GM12878 (cell line): ENCODE measurements around the gene TEX2. TPM values are rescaled to one million over a fixed set of nuclear protein-coding genes. Genes with fewer than 3 reads are reported as not detected.

ENCODE experiments used
- ATAC-seq: fragments of 200-7000 bp; cut with Tn5 transposase; 3 replicates; pipeline ENCODE4 v1.9.1; 2020; ENCODE audit warnings: mild to moderate bottlenecking, moderate library complexity
- BruUV-seq: library from RNA; stranded (reverse); fragments of 400-500 nt; replicated peaks from 2 replicates; lab custom pipeline; 2021; lab: Mats Ljungman, UMichigan
- CTCF ChIA-PET: fragments of 300-600 bp; sonication (Branson Sonifier 250); formaldehyde crosslinking; extraction: SDS; loops from one replicate; lab custom pipeline; 2021; ENCODE audit warnings: inconsistent platforms; lab: Yijun Ruan, JAX
- POLR2A ChIA-PET: fragments of 350-600 bp; formaldehyde crosslinking; extraction: SDS; loops from one replicate; lab custom pipeline; 2021; ENCODE audit warnings: inconsistent platforms; lab: Charles Lee
- RAD21 ChIA-PET: fragments of 300-600 bp; sonication (Branson Sonifier 250); formaldehyde crosslinking; loops from one replicate; lab custom pipeline; 2023; ENCODE audit warnings: antibody characterized with exemption; ENCODE audit not compliant: unreplicated experiment; lab: Charles Lee
- SMC1A ChIA-PET: fragments of 300-600 bp; sonication (Branson Sonifier 250); formaldehyde crosslinking; loops from one replicate; lab custom pipeline; 2023; ENCODE audit not compliant: unreplicated experiment, uncharacterized antibody; lab: Charles Lee
- DNase-seq: peaks from one replicate; pipeline ENCODE4 v3.0.0-alpha.2; 2011; ENCODE audit warnings: low read depth, low spot score
- FAIRE-seq: peaks from 3 replicates; lab custom pipeline; 2011; peaks lifted over from hg19 to GRCh38; lab: Jason Lieb, UNC
- H2AFZ ChIP-seq: 2 replicates; pipeline ENCODE4 v1.6.0; 2011; ENCODE audit warnings: low read depth, low read length, control low read depth; ENCODE audit not compliant: control insufficient read depth
- H3K27ac ChIP-seq: 2 replicates; pipeline ENCODE4 v1.5.1; 2011; ENCODE audit warnings: control low read depth; ENCODE audit not compliant: control insufficient read depth, insufficient read depth
- H3K27me3 ChIP-seq, 2 experiments: replicated peaks in 1 of 2; 2 replicates each; pipeline versions ENCODE4 v1.6.0 to v1.6.1; 2011; ENCODE audit warnings: low read length in 1 of 2; ENCODE audit not compliant: control insufficient read depth in 2 of 2, insufficient read depth in 2 of 2
- H3K36me3 ChIP-seq, 2 experiments: 2 replicates each; pipeline ENCODE4 v1.5.1; 2011; ENCODE audit warnings: low read length in 1 of 2; ENCODE audit not compliant: control insufficient read depth in 2 of 2, insufficient read depth in 2 of 2
- H3K4me1 ChIP-seq: 2 replicates; pipeline ENCODE4 v1.6.1; 2011; ENCODE audit warnings: mild to moderate bottlenecking, low read length, moderate library complexity, mixed read lengths; ENCODE audit not compliant: control insufficient read depth, insufficient read depth
- H3K4me2 ChIP-seq: 2 replicates; pipeline ENCODE4 v1.6.0; 2011; ENCODE audit warnings: control low read depth; ENCODE audit not compliant: control insufficient read depth, insufficient read depth
- H3K4me3 ChIP-seq: fragments of 200-600 bp; sonication (generic); 2 replicates; pipeline ENCODE4 v1.5.1; 2016
- H3K79me2 ChIP-seq: 2 replicates; pipeline ENCODE4 v1.6.0; 2011; ENCODE audit warnings: low read length; ENCODE audit not compliant: control insufficient read depth, insufficient read depth
- H3K9ac ChIP-seq: 2 replicates; pipeline ENCODE4 v1.8.0; 2011; ENCODE audit warnings: low read length, control low read depth, mixed read lengths; ENCODE audit not compliant: control insufficient read depth, insufficient read depth
- H3K9me3 ChIP-seq: replicated peaks from 3 replicates; pipeline ENCODE4 v1.5.1; 2011; ENCODE audit warnings: mild to moderate bottlenecking, low read length; ENCODE audit not compliant: control insufficient read depth, insufficient read depth
- H4K20me1 ChIP-seq: 2 replicates; pipeline ENCODE4 v1.6.0; 2011; ENCODE audit not compliant: control insufficient read depth, insufficient read depth
- ATF7 ChIP-seq: fragments of 450-650 bp; IDR thresholded peaks from 2 replicates; pipeline ENCODE4 v1.6.1; 2016; ENCODE audit warnings: low read depth, mild to moderate bottlenecking
- BHLHE40 ChIP-seq, 2 experiments: fragments of 450-650 bp in 1 of 2; IDR thresholded peaks; 2 replicates each; pipeline ENCODE4 v1.6.1; 2011 to 2017; ENCODE audit warnings: low read depth in 2 of 2, borderline replicate concordance in 1 of 2, improper control_type of control experiment in 1 of 2, low read length in 1 of 2, mild to moderate bottlenecking in 1 of 2
- BMI1 ChIP-seq: fragments of 450-650 bp; IDR thresholded peaks from 2 replicates; pipeline ENCODE4 v1.6.1; 2016; ENCODE audit warnings: mild to moderate bottlenecking, moderate library complexity, borderline replicate concordance
- CBX5 ChIP-seq: sonication (generic); IDR thresholded peaks from 2 replicates; pipeline ENCODE4 v1.6.1; 2016; ENCODE audit warnings: low read depth, moderate library complexity, mild to moderate bottlenecking, inconsistent platforms
- DPF2 ChIP-seq: fragments of 450-650 bp; IDR thresholded peaks from 2 replicates; pipeline ENCODE4 v1.6.1; 2017; ENCODE audit warnings: mild to moderate bottlenecking
- EED ChIP-seq: sonication (generic); IDR thresholded peaks from 2 replicates; pipeline ENCODE4 v1.6.1; 2016; ENCODE audit warnings: antibody characterized with exemption, low read depth
- HDGF ChIP-seq: fragments of 450-650 bp; IDR thresholded peaks from 2 replicates; pipeline ENCODE4 v1.6.1; 2016; ENCODE audit warnings: antibody characterized with exemption
- IKZF2 ChIP-seq, 2 experiments: fragments of 450-650 bp; IDR thresholded peaks; 2 replicates each; pipeline ENCODE4 v1.6.1; 2017; ENCODE audit warnings: mild to moderate bottlenecking in 2 of 2, moderate library complexity in 2 of 2
- MXI1 ChIP-seq: fragments of 150-350 bp; IDR thresholded peaks from 2 replicates; pipeline ENCODE4 v1.6.1; 2011; ENCODE audit warnings: low read depth, mild to moderate bottlenecking, inconsistent platforms, low read length, improper control_type of control experiment
- NFYB ChIP-seq: IDR thresholded peaks from 2 replicates; pipeline ENCODE4 v1.6.1; 2011; ENCODE audit warnings: low read depth, mild to moderate bottlenecking, low read length, improper control_type of control experiment, moderate library complexity; ENCODE audit not compliant: insufficient read depth
- POLR2AphosphoS2 ChIP-seq: IDR thresholded peaks from 2 replicates; pipeline ENCODE4 v1.6.1; 2011; ENCODE audit warnings: low read depth, mild to moderate bottlenecking, low read length, improper control_type of control experiment, moderate library complexity
- RFX5 ChIP-seq: IDR thresholded peaks from 2 replicates; pipeline ENCODE4 v1.6.1; 2011; ENCODE audit warnings: low read depth, low read length, improper control_type of control experiment
- SMAD1 ChIP-seq: fragments of 450-650 bp; IDR thresholded peaks from 2 replicates; pipeline ENCODE4 v1.6.1; 2018; ENCODE audit warnings: mild to moderate bottlenecking, low read depth; ENCODE audit not compliant: partially characterized antibody
- SMAD5 ChIP-seq: IDR thresholded peaks from 2 replicates; pipeline ENCODE4 v1.6.1; 2016; ENCODE audit warnings: antibody characterized with exemption, low read depth
- TCF12 ChIP-seq: IDR thresholded peaks from 2 replicates; pipeline ENCODE4 v1.6.1; 2011; ENCODE audit warnings: low read depth, mild to moderate bottlenecking, low read length
- ZBTB33 ChIP-seq: fragments of 450-650 bp; IDR thresholded peaks from 2 replicates; pipeline ENCODE4 v1.6.1; 2017; ENCODE audit warnings: mild to moderate bottlenecking
- ZNF207 ChIP-seq: fragments of 450-650 bp; IDR thresholded peaks from 2 replicates; pipeline ENCODE4 v1.6.1; 2014; ENCODE audit warnings: antibody characterized with exemption, mild to moderate bottlenecking, borderline replicate concordance
- ZNF622 ChIP-seq: fragments of 450-650 bp; IDR thresholded peaks from 2 replicates; pipeline ENCODE4 v1.6.1; 2017; ENCODE audit warnings: mild to moderate bottlenecking, inconsistent platforms
- ZSCAN29 ChIP-seq: fragments of 450-650 bp; IDR thresholded peaks from 2 replicates; pipeline ENCODE4 v1.6.1; 2017; ENCODE audit warnings: mild to moderate bottlenecking, moderate library complexity
- WGBS: methylation state at CpG from one replicate; pipeline ENCODE4 v1.1.6; 2016; ENCODE audit warnings: low lambda C conversion rate; ENCODE audit not compliant: insufficient replicate concordance, insufficient coverage; ENCODE audit errors: missing lambda C conversion rate; 5-methylcytosine and 5-hydroxymethylcytosine counted together
- in situ Hi-C: fragments of 300-500 bp; cut with MboI; formaldehyde crosslinking; loops from 9 replicates; pipeline ENCODE4 v1.14.3; 2018; ENCODE audit warnings: mixed read lengths
- intact Hi-C: fragments of 100-400 bp; cut with micrococcal nuclease; formaldehyde crosslinking; loops from one replicate; pipeline ENCODE4 v1.14.2; 2022; ENCODE audit not compliant: unreplicated experiment
- polyA plus RNA-seq, 11 experiments: library from polyadenylated mRNA; depleted of rRNA in 4 of 11; unstranded in 6 of 11; stranded (reverse) in 5 of 11; fragments of >200 nt; fragmentation: Nextera tagmentation in 4 of 11; fragmentation: Illumina TruSeq in 1 of 11; extraction: Ambion mirVana in 4 of 11; extraction: Trizol in 1 of 11; gene quantifications; 1 replicate in 1 of 11; 2 replicates in 10 of 11; pipeline versions ENCODE4 v1.2.1 to v1.2.3, GENCODE V29; 2011 to 2016; ENCODE audit warnings: inconsistent platforms in 2 of 11, missing spikeins in 2 of 11, low read depth in 1 of 11
- total RNA-seq, 4 experiments: library from RNA; depleted of rRNA in 3 of 4; stranded (reverse); fragments of >200 nt in 3 of 4; fragmentation: Illumina TruSeq in 1 of 4; extraction: Trizol in 1 of 4; gene quantifications; 2 replicates each; pipeline versions ENCODE4 v1.2.1 to v1.2.3, GENCODE V29; 2013 to 2021
- TF ChIP-seq, protein P1 (sequence below): IDR thresholded peaks from 2 replicates; pipeline ENCODE4 v1.6.1; 2012; ENCODE audit warnings: mild to moderate bottlenecking, low read depth, low read length

The TEX2 gene
- total and polyA plus RNA-seq, 10 of the 15 experiments (the other 5 are each of a cell fraction or from before 2014, with no cell fraction given): 3.8 to 19.9 (median 15.8) TPM

- no peaks in the 10 kb centered on the region for H3K27me3 ChIP-seq
- ChIA-PET SMC1A (no interaction called here), RAD21 (no interaction called here), CTCF (interaction anchor here (0.6 to 0.7 kb wide), 2 partner anchors 126 to 305 kb away, joined by 3 to 5 read pairs; no protein-coding TSS in a partner anchor), POLR2A (no interaction called here)
- H3K27ac ChIP-seq: no peak overlapping the region
- no peak overlapping the region for H3K9ac ChIP-seq
- ATAC-seq (no peak), FAIRE-seq (no peak), DNase-seq (no peak)
- H3K4me1 ChIP-seq: no peaks in the 10 kb centered on the region
- no peaks in the 10 kb centered on the region; the same call in 2 of the 3 replicates for H3K9me3 ChIP-seq
- no TSS peak for BruUV-seq
- no peak overlapping the region for H3K4me2 ChIP-seq
- no peak overlapping the region for H3K4me3 ChIP-seq
- TF ChIP-seq EED (no peak), ZNF207 (no peak), TCF12 (no peak), NFYB (no peak), SMAD5 (no peak), ZSCAN29 (no peak), SMAD1 (no peak), ZNF622 (no peak), CBX5 (no peak), ZBTB33 (no peak), ATF7 (no peak), POLR2AphosphoS2 (no peak), BHLHE40 (IDR thresholded peaks at IDR 0.05; ENCODE audit: borderline replicate concordance in 1 of 2, low read depth in 2 of 2, low read length in 1 of 2) (no peak), MXI1 (no peak), DPF2 (no peak), BMI1 (no peak), IKZF2 (IDR thresholded peaks at IDR 0.05) (no peak), RFX5 (no peak), HDGF (no peak)
- TF ChIP-seq, protein P1, sequence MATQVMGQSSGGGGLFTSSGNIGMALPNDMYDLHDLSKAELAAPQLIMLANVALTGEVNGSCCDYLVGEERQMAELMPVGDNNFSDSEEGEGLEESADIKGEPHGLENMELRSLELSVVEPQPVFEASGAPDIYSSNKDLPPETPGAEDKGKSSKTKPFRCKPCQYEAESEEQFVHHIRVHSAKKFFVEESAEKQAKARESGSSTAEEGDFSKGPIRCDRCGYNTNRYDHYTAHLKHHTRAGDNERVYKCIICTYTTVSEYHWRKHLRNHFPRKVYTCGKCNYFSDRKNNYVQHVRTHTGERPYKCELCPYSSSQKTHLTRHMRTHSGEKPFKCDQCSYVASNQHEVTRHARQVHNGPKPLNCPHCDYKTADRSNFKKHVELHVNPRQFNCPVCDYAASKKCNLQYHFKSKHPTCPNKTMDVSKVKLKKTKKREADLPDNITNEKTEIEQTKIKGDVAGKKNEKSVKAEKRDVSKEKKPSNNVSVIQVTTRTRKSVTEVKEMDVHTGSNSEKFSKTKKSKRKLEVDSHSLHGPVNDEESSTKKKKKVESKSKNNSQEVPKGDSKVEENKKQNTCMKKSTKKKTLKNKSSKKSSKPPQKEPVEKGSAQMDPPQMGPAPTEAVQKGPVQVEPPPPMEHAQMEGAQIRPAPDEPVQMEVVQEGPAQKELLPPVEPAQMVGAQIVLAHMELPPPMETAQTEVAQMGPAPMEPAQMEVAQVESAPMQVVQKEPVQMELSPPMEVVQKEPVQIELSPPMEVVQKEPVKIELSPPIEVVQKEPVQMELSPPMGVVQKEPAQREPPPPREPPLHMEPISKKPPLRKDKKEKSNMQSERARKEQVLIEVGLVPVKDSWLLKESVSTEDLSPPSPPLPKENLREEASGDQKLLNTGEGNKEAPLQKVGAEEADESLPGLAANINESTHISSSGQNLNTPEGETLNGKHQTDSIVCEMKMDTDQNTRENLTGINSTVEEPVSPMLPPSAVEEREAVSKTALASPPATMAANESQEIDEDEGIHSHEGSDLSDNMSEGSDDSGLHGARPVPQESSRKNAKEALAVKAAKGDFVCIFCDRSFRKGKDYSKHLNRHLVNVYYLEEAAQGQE: no peak
- H4K20me1 ChIP-seq: no peaks in the 10 kb centered on the region
- in situ Hi-C loops (loop anchor here (25.0 kb wide), 1 partner anchor 258 kb away; no protein-coding TSS in a partner anchor), intact Hi-C loops (no loop called here)
- no peaks in the 10 kb centered on the region for H3K79me2 ChIP-seq
- H2AFZ ChIP-seq: no peak overlapping the region
- 61% methylated on average over 3 of the region's 3 CpGs for WGBS
- H3K36me3 ChIP-seq: no peaks in the 10 kb centered on the region
These were observed 32.1 kb upstream of the TEX2 start for GRCh38 chr17:64295146-64295545.
